ENCODE measurements around the gene AKR1E2.
"Not testable (repeated sequence)": the region's sequence is repeated elsewhere in the genome, so short reads cannot be mapped to it uniquely, and the experiment has no call there.

DNA sequence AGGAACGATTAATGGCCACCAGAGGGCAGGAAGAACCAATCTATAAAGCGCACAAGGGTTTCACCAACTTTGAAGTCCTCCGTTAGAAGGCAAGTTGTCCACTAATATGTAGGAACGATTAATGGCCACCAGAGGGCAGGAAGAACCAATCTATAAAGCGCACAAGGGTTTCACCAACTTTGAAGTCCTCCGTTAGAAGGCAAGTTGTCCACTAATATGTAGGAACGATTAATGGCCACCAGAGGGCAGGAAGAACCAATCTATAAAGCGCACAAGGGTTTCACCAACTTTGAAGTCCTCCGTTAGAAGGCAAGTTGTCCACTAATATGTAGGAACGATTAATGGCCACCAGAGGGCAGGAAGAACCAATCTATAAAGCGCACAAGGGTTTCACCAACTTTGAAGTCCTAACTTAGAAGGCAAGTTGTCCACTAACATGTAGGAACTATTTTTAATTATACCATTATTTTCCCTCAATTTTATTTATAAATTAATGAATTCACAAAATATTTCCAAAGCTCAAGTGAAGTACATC lies 10.3 kb upstream of the AKR1E2 start:
- not testable (repeated sequence) for TF ChIP-seq POLR2A (IDR thresholded peaks at IDR 0.05)
- TF ChIP-seq, protein P1, sequence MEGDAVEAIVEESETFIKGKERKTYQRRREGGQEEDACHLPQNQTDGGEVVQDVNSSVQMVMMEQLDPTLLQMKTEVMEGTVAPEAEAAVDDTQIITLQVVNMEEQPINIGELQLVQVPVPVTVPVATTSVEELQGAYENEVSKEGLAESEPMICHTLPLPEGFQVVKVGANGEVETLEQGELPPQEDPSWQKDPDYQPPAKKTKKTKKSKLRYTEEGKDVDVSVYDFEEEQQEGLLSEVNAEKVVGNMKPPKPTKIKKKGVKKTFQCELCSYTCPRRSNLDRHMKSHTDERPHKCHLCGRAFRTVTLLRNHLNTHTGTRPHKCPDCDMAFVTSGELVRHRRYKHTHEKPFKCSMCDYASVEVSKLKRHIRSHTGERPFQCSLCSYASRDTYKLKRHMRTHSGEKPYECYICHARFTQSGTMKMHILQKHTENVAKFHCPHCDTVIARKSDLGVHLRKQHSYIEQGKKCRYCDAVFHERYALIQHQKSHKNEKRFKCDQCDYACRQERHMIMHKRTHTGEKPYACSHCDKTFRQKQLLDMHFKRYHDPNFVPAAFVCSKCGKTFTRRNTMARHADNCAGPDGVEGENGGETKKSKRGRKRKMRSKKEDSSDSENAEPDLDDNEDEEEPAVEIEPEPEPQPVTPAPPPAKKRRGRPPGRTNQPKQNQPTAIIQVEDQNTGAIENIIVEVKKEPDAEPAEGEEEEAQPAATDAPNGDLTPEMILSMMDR (IDR thresholded peaks at IDR 0.05) = peak in 3 of 4 experiments; percentile 16 to 78 (median 37)
